Fibroblast of villous mesenchyme (primary cell): Measurements from ENCODE around the gene PARK7. TPM values are rescaled to one million over a fixed set of nuclear protein-coding genes. Genes with fewer than 3 reads are reported as not detected.

Experiments
- DNase-seq: peaks from one replicate; pipeline ENCODE4 v3.0.0-alpha.2; 2010; ENCODE audit warnings: low read depth
- H3K4me3 ChIP-seq: 2 replicates; pipeline ENCODE4 v1.5.1; 2011; ENCODE audit warnings: low read depth, mild to moderate bottlenecking, low read length
- total RNA-seq: library from RNA; depleted of rRNA; stranded (reverse); fragments of >200 nt; gene quantifications from 2 replicates; pipeline ENCODE4 v1.2.3, GENCODE V29; 2012
- TF ChIP-seq, protein P1 (sequence below): IDR thresholded peaks from 2 replicates; pipeline ENCODE4 v1.5.1; 2012; ENCODE audit warnings: low read depth, mild to moderate bottlenecking, low read length; ENCODE audit not compliant: insufficient read depth

Gene PARK7
- total RNA-seq, 1 donor = 198 TPM

DNA sequence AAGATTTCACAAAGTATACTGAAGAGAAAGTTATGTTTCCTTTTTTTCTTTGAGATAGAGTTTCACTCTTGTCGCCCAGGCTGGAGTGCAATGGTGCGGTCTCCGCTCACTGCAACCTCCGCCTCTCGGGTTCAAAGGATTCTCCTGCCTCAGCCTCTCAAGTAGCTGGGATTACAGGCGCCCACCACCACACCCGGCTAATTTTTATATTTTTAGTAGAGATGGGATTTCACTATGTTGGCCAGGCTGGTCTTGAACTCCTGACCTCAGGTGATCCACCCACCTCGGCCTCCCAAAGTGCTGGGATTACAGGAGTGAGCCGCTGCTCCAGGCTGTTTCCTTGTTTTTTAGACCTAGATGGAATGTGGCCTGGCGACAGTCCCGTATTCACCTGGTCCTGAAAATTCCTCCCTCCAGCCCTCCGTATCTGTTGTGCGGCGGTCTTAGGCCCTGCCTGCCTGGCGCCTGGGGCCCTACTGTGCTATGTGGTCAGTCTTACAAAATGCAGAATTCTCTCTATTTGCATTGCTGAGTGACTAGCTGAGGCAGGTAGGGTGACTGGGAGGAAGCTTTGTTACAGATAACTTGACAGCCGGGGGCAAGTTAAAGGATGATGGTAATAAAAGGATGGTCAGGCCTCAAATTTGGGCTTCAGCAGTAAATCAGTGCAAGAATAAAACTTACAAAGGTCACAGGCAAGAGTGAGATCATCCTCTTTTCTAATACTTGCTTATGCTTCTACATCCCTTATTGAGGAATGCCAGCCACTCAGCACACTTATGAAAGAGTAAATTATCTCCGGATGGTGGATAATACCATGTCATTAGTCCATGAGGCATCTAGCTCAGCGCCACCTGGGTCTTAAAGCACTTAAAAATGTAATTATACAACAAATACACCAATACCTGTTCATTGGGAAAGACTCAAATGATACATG lies 30.3 kb downstream of the PARK7 start:
- H3K4me3 ChIP-seq = no peak overlapping the region
- DNase-seq = no peak
- TF ChIP-seq, protein P1, sequence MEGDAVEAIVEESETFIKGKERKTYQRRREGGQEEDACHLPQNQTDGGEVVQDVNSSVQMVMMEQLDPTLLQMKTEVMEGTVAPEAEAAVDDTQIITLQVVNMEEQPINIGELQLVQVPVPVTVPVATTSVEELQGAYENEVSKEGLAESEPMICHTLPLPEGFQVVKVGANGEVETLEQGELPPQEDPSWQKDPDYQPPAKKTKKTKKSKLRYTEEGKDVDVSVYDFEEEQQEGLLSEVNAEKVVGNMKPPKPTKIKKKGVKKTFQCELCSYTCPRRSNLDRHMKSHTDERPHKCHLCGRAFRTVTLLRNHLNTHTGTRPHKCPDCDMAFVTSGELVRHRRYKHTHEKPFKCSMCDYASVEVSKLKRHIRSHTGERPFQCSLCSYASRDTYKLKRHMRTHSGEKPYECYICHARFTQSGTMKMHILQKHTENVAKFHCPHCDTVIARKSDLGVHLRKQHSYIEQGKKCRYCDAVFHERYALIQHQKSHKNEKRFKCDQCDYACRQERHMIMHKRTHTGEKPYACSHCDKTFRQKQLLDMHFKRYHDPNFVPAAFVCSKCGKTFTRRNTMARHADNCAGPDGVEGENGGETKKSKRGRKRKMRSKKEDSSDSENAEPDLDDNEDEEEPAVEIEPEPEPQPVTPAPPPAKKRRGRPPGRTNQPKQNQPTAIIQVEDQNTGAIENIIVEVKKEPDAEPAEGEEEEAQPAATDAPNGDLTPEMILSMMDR = no peak

DNA sequence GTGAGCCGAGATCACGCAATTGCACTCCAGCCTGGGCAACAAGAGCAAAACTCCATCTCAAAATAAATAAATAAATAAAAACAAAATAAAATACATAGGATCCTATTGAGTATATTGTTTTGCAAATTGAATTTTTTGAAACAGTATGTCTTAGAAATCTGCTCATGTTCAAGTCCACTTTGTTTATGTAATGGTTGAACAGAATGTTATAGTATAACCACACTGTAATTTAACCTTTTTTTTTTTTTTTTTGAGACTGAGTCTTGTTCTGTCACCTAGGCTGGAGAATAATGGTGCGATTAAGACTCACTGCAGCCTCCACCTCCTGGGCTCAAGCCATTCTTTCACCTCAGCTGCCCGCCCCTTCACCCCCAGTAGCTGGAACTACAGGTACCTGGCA lies 31.4 kb downstream of the PARK7 start:
- TF ChIP-seq, protein P1 = no peak
- DNase-seq = no peak
- no peak overlapping the region for H3K4me3 ChIP-seq

DNA sequence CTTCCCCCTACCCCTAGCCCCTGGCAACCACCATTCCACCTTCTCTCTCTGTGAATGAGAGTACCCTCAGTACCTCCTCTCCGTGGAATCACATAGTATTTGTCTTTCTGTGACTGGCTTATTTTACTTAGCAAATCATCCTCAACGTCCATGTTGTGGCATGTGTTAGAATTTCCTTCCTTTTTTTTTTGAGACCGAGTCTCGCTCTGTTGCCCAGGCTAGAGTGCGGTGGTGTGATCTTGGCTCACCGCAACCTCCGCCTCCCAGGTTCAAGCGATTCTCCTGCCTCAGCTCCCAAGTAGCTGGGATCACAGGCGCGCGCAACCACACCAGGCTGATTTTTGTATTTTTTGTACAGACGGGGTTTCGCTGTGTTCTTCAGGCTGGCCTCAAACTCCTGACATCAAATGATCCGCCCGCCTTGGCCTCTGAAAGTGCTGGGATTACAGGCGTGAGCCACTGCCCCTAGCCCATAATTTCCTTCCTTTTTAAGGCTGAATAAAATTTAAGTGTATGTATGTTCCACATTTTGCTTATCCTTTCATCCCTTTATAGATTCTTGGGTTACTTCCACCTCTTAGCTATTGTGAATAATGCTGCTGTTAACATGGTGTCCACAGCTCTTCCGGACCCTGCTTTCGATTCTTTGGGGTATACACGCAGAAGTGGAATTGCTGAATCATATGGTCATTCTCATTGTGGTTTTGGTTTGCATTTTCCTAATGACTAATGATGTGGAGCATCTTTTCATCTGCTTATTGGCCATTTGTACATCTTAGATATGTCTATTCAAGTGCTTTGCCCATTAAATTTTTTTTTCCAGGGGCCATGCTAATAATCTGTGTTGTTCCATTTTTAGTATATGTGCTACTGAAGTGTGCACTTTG lies 32.3 kb downstream of the PARK7 start:
- DNase-seq = peak; percentile 72
- H3K4me3 ChIP-seq = no peak overlapping the region
- TF ChIP-seq, protein P1 = no peak

DNA sequence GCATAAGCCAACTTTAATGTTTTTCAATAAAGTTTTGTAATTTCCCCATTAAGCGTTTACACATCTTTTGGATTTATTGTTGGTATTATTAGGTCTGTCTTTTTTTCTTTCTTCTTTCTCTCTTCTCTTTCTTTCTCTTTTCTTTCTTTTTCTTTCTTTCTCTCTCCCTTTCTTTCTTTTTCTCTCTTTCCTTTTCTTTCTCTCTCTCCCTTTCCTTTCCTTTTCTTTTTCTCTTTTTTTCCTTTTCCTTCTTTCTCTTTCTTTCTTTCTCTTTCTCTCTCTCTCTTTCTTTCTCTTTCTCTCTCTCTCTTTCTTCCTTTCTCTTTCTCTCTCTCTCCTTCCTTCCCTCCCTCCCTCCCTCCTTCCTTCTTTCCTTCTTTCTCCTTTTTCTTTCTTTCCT lies 33.3 kb downstream of the PARK7 start:
- H3K4me3 ChIP-seq = no peak overlapping the region
- DNase-seq = no peak
- TF ChIP-seq, protein P1 = no peak

DNA sequence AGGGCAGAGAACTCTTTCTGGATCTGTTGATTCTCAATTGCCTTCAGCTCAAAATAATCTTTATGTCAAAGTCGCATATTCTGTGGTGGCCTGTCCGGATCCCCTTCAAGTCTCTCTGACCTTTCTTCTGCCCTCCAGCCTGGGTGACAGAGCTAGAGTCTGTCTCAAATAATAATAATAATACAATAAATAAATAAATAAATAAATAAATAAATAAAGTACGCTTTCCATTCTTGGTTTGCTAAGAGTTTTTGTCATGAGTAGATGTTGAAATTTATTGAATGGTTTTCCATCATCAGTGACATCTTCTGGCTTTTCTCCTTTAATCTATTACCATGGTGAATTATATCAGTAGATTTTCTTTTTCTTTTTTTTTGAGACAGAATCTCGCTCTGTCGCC lies 33.9 kb downstream of the PARK7 start:
- DNase-seq = no peak
- TF ChIP-seq, protein P1 = no peak
- no peak overlapping the region for H3K4me3 ChIP-seq

DNA sequence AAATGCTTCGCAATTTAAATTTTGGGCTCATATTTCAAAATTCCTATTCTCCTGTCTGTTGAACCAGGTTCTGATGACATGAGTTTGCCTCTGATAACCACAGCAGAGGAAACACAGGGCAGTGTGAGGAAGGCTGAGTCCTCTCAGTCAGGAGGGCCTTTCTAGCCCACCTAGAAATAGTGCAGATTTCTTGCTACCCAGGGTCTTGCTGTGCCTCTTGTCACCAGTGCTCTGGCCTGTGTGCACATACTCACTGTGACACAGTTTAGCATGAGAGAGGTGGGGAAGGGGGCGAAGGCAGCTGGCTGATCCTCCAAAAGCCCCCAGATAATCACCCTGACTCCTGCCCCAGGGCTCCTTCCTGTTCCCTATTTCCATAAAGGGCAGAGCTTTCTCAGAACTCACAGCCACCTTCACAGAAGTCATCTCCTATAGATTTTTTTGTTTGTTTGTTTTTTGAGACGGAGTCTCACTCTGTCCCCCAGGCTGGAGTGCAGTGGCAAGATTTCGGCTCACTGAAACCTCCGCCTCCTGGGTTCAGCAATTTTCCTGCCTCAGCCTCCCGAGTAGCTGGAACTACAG lies 40.9 kb downstream of the PARK7 start:
- DNase-seq = no peak
- TF ChIP-seq, protein P1 = no peak
- no peak overlapping the region for H3K4me3 ChIP-seq
